ENCODE data around the gene CCDC6. TPM values are rescaled to one million over a fixed set of nuclear protein-coding genes. Genes with fewer than 3 reads are reported as not detected.

CCDC6 gene
- total RNA-seq, 1 donor from 2014 or later, result 57.6 TPM

DNA sequence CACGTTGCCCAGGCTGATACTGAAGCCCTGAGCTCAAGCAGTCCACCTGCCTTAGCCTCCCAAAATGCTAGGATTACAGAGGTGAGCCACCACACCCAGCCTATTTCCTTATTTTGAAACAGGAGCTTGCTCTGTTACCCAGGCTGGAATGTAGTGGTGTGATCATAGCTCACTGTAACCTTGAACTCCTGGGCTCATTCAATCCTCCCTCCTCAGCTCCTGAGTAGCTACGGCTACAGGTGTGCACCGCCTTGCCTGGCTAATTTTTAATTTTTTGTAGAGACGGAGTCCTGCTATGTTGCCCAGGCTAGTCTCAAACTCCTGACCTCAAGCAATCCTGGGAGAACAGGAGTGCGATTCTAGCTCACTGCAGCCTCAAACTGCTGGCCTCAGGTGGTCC, 164.8 kb downstream of the CCDC6 start:
- Mint-ChIP-seq H3K4me1 (ENCODE audit: low read depth) (peaks cover 15% of the 10 kb centered on the region), H3K36me3 (ENCODE audit: insufficient read depth) (no peaks in the 10 kb centered on the region), H3K27ac (no peak overlapping the region), H3K27me3 (no peaks in the 10 kb centered on the region), H3K9me3 (ENCODE audit: low read depth) (peaks cover 3% of the 10 kb centered on the region), H3K4me3 (ENCODE audit: low read depth) (no peak overlapping the region)
- no peak for DNase-seq (ENCODE audit: low spot score, unreplicated experiment)
- TF ChIP-seq, protein P1, sequence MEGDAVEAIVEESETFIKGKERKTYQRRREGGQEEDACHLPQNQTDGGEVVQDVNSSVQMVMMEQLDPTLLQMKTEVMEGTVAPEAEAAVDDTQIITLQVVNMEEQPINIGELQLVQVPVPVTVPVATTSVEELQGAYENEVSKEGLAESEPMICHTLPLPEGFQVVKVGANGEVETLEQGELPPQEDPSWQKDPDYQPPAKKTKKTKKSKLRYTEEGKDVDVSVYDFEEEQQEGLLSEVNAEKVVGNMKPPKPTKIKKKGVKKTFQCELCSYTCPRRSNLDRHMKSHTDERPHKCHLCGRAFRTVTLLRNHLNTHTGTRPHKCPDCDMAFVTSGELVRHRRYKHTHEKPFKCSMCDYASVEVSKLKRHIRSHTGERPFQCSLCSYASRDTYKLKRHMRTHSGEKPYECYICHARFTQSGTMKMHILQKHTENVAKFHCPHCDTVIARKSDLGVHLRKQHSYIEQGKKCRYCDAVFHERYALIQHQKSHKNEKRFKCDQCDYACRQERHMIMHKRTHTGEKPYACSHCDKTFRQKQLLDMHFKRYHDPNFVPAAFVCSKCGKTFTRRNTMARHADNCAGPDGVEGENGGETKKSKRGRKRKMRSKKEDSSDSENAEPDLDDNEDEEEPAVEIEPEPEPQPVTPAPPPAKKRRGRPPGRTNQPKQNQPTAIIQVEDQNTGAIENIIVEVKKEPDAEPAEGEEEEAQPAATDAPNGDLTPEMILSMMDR (IDR thresholded peaks at IDR 0.05; ENCODE audit: unreplicated experiment), result no peak

DNA sequence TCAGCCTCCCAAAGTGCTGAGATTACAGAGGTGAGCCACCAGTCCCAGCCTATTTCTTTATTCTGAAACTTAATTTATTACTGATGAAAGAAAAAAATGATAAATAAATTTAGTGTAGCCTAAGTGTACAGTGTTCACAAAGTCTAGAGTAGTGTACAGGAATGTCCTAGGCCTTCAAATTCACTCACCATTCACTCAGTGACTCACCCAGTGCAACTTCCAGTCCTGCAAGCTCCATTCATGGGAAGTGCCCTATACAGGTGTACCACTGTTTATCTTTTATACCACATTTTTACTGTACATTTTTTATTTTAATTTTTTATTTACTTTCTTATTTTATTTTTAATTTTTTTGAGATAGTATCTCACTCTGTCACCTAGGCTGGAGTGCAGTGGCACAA, 165.3 kb downstream of the CCDC6 start:
- H3K9me3 Mint-ChIP-seq (ENCODE audit: low read depth), result peaks cover 3% of the 10 kb centered on the region
- peaks cover 15% of the 10 kb centered on the region for H3K4me1 Mint-ChIP-seq (ENCODE audit: low read depth)
- TF ChIP-seq, protein P1 (IDR thresholded peaks at IDR 0.05; ENCODE audit: unreplicated experiment), result no peak
- H3K36me3 Mint-ChIP-seq (ENCODE audit: insufficient read depth), result no peaks in the 10 kb centered on the region
- no peak overlapping the region for H3K27ac Mint-ChIP-seq
- no peak overlapping the region for H3K4me3 Mint-ChIP-seq (ENCODE audit: low read depth)
- H3K27me3 Mint-ChIP-seq, result no peaks in the 10 kb centered on the region
- DNase-seq (ENCODE audit: low spot score, unreplicated experiment), result no peak

Other genes starting within 250 kb of the CCDC6 start
- gene SLC16A9, start 196.7 kb downstream of the CCDC6 start, total RNA-seq, result 11.6 and 13.7 TPM in 2 replicates
- gene MRLN, start 153.1 kb downstream of the CCDC6 start, total RNA-seq, result not detected in 2 replicates

All from progenitor cell of endocrine pancreas (in vitro differentiated cells).